NCI-H1417 treated with DMSO at 0.1 percent for 48 hours (cell line): ENCODE measurements around the gene CDC42EP3.
A peak's percentile ranks its signal among the peaks of the same experiment; 100 is the strongest.

ENCODE experiments used
- DNase-seq: peaks from one replicate; lab custom pipeline; 2025; lab: John Stamatoyannopoulos, UW

The CDC42EP3 gene

DNA sequence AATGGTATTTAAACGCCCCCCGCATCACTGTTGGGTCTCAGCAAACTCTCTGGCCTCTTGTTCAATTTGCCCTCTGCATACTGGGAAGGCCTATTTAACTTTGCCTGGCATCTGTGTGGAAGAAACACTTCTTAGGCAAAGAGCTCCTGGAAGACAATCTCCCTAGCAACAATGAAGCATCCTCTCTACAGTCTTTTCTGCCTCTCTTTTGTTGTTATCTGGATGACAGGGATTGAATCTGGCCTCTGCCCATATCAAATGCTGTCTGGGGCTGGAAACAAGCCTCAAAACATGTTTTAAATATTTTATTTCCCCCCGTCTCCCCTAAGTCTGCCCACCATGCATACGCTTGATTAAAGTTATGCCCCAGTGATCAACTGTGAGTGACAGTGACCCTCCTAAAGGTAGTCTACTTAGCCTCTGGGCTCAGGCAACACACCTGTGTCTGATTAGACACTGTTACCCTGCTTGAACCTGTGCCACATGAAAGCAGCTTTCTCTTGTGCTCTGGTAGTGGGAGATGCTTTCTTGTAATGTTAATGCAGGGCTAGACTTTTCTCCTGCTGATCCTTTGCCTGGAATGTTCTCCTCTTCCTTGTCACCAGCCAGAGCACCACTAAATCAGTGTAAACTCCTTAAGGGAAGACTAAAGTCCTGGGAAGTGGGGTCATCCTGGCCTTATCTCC is 34.9 kb downstream of the CDC42EP3 start:
- DNase-seq: no peak

GRCh38 chr2:37635504-37636380 is 35.7 kb downstream of the CDC42EP3 start:
- DNase-seq: no peak

DNA sequence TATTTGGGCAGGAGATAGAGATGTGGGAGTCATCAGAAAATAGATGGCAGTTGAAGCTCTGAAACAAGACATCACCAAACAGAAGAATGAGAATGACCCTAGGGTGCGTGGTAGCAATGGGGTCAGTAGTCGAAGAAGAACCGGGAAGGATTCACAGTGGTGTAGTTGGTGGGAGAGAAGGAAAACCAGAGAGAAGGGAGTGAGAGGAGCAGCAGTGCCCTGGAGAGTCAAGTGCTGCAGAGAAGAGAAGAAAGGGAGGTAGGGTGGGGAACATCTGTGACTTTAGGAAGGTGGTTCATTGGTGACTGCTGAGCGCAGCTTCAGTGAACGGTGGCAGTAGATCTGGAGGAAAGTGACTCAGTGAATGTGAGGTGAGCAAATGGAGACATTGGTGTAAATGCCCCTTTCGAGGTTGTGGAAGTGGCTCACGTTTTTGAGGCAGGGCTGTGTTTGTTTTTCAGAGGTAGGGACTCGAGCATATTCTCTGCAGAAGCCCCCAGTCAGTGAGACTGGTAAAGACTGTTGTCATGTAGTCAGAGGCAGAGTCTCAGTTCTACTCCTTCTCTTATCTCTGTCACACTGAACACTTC is 36.4 kb downstream of the CDC42EP3 start:
- DNase-seq: no peak

DNA sequence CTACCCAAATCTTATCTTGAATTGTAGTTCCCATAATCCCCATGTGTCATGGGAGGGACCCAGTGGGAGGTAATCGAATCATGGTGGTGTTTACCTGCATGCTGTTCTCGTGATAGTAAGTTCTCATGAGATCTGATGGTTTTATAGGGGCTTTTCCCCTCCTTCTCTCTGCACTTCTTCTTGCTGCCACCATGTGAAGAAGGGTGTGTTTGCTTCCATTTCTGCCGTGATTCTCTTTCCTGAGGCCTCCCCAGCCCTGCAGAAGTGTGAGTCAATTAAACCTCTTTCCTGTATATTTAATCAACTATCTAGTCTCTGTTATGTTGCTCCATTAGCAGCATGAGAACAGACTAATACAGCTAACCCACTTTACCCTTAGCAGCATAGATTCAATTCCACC is 37.6 kb downstream of the CDC42EP3 start:
- no peak for DNase-seq

GRCh38 chr2:37633234-37633633 is 38.2 kb downstream of the CDC42EP3 start:
- DNase-seq: no peak

DNA sequence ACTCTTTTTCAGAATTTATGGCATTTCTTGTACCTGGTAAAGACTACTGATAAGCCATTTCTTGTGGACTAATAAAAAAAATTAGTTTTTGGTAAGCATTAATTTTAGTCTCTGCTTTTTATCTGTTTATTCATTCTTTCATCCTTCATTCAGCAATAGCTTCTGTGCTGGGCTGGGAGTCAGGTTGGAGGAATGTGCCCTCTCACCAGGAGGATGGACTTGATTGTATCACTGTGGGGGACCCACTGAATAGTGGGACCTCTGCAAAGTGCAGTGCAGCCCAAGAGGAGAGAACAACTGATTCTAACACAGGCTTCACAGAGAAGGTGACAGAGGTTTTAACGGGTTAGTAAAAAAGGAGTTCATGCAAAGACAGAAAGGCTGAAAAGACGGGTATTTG is 39.1 kb downstream of the CDC42EP3 start:
- DNase-seq: no peak

GRCh38 chr2:37631698-37632097 is 39.7 kb downstream of the CDC42EP3 start:
- DNase-seq: peak; percentile 83

DNA sequence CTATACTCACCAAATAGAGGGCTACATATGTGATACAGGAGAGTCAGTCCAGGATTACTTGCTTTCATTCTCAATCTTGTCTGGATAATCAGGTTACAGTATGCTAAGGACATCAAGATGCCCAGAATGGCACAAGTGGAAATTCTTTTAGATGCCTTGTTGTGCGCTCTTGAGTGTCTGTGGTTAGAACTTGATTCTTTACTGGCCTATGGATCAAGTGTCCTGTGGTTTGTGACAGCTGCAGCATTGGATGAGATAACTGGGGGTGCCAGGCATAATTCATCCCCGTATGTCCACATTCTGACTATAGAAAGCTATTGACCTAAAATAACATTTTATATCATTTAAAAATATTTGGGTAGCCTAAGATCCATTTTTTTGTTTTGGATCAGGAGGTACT is 40.1 kb downstream of the CDC42EP3 start:
- no peak for DNase-seq

DNA sequence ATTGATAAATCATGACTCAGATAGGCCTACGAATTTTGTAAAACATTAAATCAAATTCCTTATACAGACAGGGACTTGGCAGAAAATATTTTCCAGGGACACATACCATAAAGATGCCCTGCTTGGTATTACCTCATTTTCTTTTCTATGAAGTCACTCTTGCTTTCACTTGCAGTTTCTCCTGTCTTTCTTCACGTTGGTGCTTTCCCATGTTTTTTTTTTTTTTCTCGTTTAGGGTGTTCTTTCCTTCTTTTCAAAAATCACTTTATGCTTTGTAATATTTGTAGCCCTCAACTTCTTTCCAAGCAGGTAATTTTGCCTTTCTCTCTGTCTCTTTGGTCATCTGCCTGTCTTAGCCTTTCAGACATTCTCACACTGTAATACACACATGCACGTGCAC is 40.7 kb downstream of the CDC42EP3 start:
- no peak for DNase-seq

- no peak for DNase-seq
These were observed 41.1 kb downstream of the CDC42EP3 start for GRCh38 chr2:37630301-37630700.

- no peak for DNase-seq
These were observed 41.9 kb downstream of the CDC42EP3 start for GRCh38 chr2:37629529-37629928.

GRCh38 chr2:37627710-37628109 is 43.7 kb downstream of the CDC42EP3 start:
- DNase-seq: no peak

- no peak for DNase-seq
These were observed 45.5 kb downstream of the CDC42EP3 start for GRCh38 chr2:37625796-37626571.

GRCh38 chr2:37625156-37625555 is 46.3 kb downstream of the CDC42EP3 start:
- DNase-seq: no peak

DNA sequence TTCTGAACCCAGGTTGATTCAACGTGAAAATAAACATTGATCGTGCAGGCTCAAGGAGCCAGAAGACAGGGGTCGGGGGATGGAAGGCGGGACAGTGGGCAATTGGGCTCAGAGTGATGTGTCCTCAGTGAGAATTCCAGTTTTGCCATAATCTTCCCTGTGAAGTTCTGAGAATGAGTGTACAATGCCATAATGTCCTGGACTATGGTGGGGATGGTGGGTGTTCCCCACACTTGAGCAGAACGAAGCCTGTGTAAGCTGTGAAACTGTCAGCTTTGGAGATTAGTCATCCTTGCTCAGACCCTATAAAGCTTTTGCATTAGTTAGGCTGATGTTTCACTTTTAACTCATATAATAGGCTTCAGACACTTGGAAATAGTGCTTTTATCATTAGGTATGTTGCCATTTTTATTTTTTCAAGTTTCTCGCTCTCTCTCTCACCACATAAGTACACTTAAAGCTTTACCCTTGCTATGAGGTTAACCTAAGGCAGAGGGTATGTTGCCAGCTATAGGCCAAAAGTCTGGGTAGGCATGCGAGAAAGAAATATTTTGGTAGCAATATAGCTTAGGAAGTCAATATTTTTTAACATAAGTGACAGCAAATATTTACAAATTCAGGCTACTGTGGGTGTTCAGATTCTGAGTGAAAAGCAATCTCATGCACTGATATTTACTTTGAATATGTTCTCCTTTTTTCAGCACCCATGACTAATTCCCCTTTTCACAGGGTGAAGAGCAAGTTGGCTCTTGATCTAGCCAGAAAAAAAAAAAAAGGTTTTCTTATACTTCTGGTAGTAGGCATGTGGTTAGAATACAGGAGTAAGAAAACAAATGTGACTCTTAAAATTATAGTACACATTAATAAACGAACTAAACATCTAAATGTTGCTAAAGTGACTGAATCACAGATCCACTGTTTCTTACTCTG is 47.2 kb downstream of the CDC42EP3 start:
- no peak for DNase-seq

DNA sequence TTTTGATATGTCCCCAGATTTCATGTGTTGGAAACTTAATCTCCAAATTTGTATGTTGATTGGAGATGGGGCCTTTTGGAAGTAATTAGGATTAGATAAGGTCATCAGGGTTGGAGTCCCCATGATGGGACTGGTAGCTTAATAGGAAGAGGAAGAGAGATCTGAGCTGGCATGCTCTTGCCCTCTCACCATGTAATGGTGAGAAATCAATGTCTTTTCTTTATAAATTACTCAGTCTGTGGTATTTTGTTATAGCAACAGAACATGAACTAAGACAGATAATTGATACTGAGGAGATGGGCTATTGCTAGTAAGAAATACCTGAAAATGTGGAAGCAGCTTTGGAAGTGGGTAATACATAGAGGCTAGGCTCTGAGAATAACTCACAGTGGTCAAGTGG is 48.0 kb downstream of the CDC42EP3 start:
- no peak for DNase-seq

- DNase-seq: no peak
These were observed 48.9 kb downstream of the CDC42EP3 start for GRCh38 chr2:37622450-37623100.

DNA sequence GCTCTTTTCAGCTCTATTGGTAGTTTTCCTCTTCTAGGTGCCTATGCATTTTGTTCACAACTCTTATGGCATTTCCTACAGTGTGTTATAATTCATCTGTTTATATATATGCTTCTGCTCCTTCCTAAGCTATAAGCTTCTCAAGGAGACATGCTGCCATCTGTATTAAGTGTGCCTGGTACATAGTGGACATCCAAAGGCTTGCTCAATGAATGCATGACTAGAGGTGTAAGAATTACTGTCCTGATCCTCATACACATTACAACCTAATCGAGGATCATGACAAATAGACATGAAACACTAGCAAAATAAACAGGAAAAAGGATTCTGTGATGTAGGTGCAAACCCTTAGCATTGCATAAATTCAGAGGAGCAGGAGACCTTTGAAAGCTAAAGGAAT is 50.2 kb downstream of the CDC42EP3 start:
- no peak for DNase-seq

DNA sequence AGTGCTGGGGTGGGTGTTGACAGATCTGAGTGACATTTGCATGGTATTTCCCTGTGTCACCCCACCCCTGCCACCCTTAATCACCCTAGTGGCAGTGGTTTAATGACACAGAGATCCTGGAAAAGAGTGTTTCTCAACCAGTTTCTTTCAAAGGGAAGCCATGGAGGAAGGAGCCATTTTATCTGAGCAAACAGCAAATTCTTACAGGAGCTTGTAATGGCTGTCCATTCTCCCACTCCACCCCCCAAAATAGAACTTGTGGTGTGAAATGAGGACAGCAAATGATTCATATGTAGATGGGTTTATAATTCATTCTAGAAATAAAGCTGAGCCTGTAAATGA is 51.5 kb downstream of the CDC42EP3 start:
- DNase-seq: no peak

DNA sequence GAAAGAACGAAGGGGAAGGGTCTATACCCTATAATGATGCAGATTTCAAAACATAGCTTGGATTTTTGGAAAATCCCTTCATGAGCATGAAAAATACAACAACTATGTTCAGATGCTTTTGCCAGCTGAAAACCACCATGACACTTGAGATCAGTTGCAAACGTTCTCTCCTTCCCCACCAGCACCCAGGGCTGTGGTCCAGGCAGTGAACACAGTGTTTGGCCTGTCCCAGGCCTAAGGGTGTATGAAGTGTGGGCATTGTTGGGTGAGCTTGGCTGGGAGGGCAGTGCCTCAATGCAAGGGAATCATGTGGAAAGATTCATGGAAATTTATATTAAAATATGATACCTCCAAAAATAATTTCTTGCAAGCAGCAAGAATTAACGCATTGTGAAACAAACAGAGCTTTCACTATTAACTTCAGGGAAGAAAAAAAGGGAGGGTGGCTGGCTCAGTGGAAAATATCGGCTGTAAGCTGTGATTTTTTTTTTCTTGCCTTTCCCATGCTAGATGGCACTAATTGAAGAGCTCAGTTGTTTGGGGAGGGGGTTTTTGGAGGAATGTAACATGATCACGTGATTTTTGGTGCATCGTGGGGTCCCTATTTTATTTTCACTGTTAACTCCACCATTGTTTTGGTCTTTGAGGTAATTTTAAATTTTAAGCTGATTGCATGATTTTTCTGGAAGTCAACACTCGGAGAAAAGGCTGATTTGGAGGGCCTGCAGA is 52.0 kb downstream of the CDC42EP3 start:
- no peak for DNase-seq
